NCI-H2227 (cell line): Measurements from ENCODE around the gene CHCHD6.
A peak's percentile ranks its signal among the peaks of the same experiment; 100 is the strongest.

Source experiments
- DNase-seq: peaks from one replicate; lab custom pipeline; 2025; ENCODE audit not compliant: unreplicated experiment; lab: John Stamatoyannopoulos, UW

CHCHD6 gene

GRCh38 chr3:126817781-126818180 lies 113.7 kb downstream of the CHCHD6 start:
- DNase-seq, result no peak

DNA sequence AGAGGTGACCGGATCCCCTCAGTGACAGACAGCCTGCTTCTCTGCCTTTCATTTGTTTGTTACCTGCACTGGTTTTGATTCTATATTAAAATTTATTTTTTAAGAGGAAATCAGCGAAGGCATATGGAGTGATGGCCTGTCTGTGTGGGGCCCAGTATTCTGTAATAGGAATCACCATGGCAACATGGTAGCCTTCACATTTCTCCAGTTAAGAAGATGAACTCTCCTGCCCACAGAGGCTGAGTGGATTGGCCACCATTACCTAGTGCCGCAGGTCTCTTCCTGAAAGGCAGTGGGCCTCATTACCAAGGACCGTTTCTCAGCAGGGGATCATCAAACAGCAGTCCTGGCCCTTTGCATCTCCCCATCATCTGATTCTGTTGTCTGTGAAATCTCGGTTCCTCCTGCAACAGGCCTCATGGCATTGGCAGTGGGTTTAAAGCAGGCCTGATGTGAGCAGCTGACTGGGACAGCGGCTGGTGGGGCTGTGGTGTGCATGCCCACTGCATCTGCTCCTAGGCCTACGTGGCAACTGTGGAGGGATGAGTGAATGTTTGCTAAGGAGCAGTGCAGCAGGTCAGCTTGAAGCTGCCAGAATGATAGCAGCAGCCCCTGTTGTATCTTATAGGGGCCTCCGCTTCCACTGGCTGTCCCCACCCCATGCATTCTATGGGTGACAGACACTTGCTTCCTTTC lies 114.5 kb downstream of the CHCHD6 start:
- peak; percentile 1 for DNase-seq

- DNase-seq, result no peak
Observed at GRCh38 chr3:126826693-126827092, 122.7 kb downstream of the CHCHD6 start.

DNA sequence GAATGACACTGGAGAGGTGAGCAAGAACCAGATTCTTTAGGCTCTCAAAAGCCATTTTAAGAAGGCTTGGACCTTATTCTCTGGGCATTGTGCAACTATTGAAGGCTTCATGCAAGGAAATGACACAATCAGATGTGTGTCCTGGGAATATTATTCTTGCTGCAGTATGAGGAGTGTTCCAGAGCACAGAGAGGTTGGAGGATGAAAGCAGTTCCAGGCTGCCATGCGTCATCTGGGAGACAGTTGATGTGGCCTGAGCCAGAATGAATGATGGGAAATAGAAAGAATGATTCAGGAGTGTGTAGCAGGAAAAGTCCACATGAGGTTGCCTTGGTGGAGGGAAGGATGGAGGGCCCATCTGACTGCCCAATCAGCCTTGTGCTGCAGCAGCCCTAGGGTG lies 123.1 kb downstream of the CHCHD6 start:
- DNase-seq, result no peak

DNA sequence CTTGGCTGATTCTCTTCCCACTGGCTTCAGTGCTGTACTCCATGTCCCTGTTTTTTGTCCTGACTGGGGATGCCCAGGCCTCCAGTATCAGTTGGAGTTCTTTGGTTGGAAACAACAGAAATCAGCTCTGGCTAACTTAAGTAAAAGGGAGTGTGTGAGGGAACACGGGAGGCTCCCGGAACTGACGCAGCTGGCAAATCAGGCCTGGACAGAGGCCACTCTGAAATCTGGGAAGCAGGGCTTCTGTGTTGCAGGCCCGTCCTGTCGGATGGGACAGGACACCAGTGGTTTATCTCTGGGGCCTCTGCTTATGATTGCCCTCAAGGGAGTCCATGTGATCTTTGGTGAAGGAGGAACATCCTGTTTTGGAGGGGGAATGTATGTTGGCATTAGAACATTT lies 124.3 kb downstream of the CHCHD6 start:
- DNase-seq, result no peak

GRCh38 chr3:126832933-126833332 lies 128.9 kb downstream of the CHCHD6 start:
- no peak for DNase-seq

GRCh38 chr3:126834596-126835471 lies 130.8 kb downstream of the CHCHD6 start:
- no peak for DNase-seq

DNA sequence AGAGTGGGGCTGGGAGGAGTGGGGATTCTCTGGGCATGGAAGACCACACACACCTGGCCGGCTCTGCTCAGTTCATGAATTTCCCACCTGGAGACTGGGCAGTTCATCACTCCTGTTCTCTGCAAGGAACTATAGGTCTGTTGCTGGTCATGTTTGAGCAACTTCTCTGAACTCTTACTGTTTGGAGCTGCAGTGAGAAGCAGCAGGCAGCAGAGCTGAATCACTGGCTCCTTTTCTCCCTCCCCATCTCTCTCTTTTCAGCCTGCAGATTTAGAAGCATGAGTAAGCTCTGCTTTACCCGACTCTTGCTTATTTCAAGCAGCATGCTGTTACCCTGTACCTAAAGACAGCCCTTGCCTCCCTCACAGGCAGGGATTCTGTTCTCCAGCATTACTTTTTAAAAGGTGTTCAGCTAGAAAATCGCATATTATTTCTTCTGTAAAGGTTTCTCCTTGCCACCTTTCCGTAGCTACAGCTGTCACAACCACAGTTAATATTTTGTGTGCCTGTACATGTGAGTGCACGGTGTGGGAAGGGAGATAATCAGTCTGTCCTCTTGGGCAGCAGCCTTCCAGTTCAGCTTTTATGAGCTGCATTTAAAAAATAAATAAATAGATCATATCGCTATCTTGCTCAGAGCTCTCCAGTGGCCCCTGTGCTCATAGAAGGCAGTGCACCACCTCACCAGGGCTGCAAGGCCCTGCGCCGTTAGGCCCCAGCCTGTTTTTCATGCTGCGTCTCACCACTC lies 131.6 kb downstream of the CHCHD6 start:
- DNase-seq, result no peak

DNA sequence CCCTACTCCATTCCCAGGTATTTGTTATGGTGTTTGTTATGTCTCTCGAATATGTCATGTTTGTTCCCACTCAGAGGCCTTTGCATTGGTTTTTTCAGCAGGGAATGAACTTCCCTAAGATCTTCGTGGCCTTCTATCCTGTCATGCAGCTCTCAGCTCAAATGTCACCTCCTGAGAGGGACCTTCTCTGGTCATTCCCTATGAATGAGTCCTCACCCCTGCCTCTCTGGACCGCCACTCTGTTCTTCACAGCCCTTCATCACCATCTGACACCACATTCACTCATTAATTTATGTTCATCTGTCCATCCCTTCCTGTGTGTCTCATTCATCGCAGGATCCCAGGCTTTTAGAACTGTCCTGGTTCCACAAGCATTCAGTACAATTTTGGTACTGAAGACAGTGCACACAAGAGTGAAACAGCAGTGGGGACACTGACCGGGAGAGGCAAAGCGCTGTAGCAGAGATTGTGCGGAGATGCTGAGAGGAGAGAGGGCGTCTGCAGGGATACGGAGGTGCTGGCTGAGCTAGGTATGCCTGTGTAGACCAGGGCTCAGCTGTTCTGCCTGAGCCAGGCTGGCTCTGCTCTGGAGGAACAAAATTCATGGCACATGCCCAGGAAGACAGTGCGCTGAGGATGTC lies 132.3 kb downstream of the CHCHD6 start:
- DNase-seq, result no peak

DNA sequence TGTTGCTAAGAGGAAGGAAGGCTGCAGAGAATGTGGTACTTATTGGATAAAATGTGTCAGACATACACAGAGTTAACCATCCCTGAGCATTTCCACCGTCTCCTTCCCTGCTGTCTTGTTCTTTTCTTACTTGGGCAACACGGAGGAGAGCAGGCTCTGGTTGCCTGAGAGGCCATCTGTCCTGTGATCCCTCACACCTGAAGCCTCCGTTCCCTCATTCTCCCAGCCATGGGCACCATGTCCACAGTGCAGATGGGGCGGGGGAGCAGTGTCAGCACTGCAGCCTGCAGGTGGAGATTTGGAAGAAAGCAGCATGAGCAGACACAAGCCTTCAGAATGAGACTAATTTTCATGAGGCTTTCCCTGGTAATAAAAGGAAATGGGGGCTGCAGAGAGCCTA lies 133.7 kb downstream of the CHCHD6 start:
- no peak for DNase-seq

DNA sequence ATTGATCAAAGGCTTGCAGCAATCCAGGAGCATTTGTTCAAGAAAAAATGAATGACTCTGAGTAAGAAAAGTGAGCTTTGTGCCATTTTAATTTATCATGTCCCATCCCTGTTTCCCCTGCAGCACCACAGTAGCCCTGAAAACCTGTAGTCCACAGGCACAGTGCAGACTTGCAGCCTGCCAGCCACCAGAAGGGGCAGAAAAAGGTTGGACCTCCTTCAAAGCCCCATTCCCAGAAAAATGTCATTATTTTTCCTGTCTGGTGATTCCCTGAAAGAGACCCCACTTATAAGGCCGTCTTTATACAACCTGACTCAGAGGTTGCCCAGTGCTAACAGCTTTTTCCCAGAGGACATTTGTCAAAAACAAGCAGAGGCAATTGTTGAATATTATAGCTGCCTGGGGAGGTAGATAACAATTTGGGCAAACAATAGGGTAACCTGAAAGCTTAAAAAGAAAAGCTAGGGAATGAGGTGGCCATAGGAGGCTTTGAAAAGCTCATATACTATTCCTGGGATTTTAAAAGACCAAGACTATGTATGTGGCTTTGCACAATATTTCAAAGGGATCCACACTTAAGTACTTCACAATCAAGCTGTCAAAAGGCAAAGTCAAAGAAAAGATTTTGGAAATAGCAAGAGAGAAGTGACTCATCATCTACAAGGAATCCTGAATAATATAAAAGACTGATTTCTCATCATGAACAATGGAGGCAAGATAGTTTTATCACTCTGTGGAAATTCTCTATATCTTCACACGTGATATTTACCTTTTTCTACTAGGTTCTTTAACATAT lies 142.1 kb downstream of the CHCHD6 start:
- peak; percentile 18 for DNase-seq

GRCh38 chr3:126847061-126847460 lies 143.0 kb downstream of the CHCHD6 start:
- DNase-seq, result no peak

GRCh38 chr3:126848991-126849390 lies 145.0 kb downstream of the CHCHD6 start:
- DNase-seq, result no peak

DNA sequence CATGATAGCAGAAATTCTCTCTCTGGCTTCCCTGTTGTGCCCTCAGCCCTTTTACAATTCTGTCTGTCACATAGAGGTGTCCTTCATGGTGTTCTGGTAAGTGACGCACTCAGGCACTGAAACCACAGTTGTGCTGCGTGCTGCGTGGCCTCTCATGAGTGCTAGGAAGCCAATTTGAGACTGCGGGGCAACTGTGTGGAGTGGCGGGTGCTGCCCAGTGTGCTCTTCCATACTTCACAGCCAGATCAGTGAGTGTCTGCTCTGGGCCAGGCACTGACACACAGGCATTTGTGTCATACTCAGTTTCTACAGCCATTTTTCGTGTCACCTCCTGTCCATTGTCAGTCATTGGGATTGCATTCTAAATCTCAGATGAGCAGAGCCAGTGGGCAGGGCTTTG lies 145.7 kb downstream of the CHCHD6 start:
- DNase-seq, result no peak

GRCh38 chr3:126850370-126851085 lies 146.5 kb downstream of the CHCHD6 start:
- DNase-seq, result no peak

- DNase-seq, result no peak
Observed at GRCh38 chr3:126851382-126851781, 147.3 kb downstream of the CHCHD6 start.

DNA sequence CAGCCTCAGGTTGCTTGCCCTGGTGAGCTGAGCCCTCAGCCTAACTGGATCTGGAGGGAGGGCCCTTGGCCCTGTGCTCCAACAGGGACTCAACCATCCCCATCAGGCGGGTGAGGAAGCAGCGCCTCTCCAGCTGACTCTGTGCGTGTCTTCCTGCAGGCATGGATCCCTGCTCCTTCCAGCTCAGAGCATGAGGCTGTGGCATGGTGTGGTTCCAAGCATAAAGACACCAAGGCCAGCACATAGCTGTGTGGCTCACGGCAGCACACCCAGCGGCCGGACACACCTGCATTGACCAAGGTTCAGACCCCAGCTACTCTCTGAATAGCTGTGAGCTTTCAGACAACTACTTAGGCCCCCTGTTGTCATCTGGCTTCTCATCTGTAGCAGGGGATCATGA lies 147.9 kb downstream of the CHCHD6 start:
- DNase-seq, result no peak

GRCh38 chr3:126852511-126852910 lies 148.5 kb downstream of the CHCHD6 start:
- DNase-seq, result no peak

DNA sequence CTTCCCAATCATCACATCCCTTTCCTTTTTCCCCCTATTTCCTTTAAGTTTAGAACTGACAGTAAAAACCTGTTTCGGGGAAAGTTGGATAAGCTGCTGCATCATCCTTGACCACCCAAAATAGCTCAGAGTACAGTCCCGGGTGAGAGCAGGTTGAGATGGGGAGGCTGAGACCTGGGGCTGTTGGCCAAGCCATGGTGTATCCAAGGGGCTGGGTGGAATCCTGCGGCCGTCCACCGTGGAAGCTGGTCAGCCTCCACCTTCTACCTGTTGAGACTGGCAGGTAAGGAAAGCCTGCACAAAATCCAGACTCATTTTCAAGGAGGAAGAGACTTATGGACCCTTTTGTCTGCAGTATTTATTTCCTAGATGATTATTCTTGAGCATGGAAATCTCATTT lies 150.6 kb downstream of the CHCHD6 start:
- no peak for DNase-seq

DNA sequence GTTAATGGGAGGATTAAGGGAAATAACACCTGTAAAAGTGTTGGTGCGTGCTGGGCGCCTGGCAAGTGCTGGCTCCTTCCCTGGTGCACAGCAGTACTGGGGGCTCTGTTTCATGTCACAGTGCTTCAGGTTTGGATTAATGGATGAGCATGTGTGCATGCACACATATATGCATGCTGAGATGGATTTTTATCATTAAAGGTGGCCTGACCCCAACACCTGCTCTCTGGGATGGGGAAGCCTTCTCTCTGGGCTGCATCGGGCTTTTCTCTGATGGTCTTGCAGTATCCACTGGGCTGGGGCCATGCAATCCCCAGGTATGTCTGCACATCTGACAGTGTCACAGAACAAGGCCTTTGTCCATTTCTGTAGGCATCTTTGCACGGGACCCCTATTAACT lies 151.3 kb downstream of the CHCHD6 start:
- no peak for DNase-seq
